ENCODE results near the gene VMP1. TPM values are rescaled to one million over a fixed set of nuclear protein-coding genes. Genes with fewer than 3 reads are reported as not detected.

Gene VMP1
- total and polyA plus RNA-seq, 4 experiments from 2014 or later, result 52.9 to 113 (median 93.5) TPM

DNA sequence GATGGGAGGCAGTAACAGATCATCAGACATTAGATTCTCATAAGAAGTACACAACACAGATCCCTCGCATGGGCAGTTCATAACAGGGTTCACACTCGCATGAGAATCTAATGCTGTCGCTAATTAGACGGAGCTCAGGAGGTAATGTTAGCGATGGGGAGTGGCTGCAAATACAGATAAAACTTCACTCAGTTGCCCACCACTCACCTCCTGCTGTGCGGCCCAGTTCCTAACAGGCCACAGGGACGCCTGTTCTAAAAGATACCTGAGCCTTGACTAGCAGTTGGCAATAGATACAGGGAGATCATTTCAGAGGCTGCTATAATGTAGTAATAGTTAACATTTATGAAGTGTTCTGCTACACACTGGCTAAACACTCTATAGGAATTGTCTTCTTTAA, 5.2 kb upstream of the VMP1 start:
- peaks cover 0 to 2% (median 0%) of the 10 kb centered on the region in 8 donors for H3K9me3 Mint-ChIP-seq
- no peak for DNase-seq
- H3K27me3 Mint-ChIP-seq, result no peaks in the 10 kb centered on the region
- Histone ChIP-seq H3K9me3 (ENCODE audit: control insufficient read depth in 1 of 2, low read length in 2 of 2) (no peaks in the 10 kb centered on the region), H3K4me3 (ENCODE audit: low read length in 2 of 2) (no peak overlapping the region), H3K27ac (ENCODE audit: low read depth, low read length) (no peak overlapping the region), H3K36me3 (ENCODE audit: insufficient read depth, low read length) (peaks cover 12% of the 10 kb centered on the region), H3K4me1 (ENCODE audit: insufficient read depth, low read length) (peaks cover 59% of the 10 kb centered on the region), H3K27me3 (ENCODE audit: insufficient read depth, low read length) (no peaks in the 10 kb centered on the region)
- H3K4me3 Mint-ChIP-seq, result no peak overlapping the region
- CTCF ChIA-PET (ENCODE audit: partially characterized antibody), result interaction anchor here (0.7 to 1.4 kb wide), 2 partner anchors 17 to 44 kb away, joined by 3 read pairs; no protein-coding TSS in a partner anchor
- peak overlapping the region in 3 of 7 donors; percentile 3 to 74 (median 24) for H3K27ac Mint-ChIP-seq
- intact Hi-C loops (cut with micrococcal nuclease), result no loop called here
- POLR2A ChIA-PET (ENCODE audit: partially characterized antibody), result no interaction called here
- peaks cover 21 to 51% of the 10 kb centered on the region in 2 donors for H3K36me3 Mint-ChIP-seq
- peaks cover 54 to 79% (median 66%) of the 10 kb centered on the region in 4 donors for H3K4me1 Mint-ChIP-seq

DNA sequence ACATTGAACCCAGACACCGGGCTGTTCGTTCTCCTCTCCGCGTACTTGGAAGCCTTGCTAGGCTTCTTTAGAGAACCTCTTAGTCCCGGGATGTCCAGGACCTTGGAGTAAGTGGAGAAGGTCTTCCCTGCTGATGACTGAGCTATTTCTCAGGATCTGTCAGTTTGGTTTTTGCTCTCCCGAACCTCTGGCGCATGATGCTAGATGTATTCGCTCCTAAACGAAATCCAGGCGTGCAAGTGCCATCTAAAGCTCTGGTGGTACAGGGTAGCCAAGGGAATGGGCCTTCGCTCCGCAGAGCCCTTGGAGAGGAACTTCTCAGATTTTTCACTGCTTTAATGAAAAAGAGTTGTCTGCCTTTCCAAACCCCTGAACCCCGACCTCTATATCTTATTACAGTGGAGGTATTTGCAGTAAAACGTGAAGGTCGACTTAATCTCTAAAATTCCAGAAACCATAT, 547 bp downstream of the VMP1 start:
- Mint-ChIP-seq H3K27me3 (no peaks in the 10 kb centered on the region), H3K9me3 (no peaks in the 10 kb centered on the region), H3K4me3 (peak overlapping the region; percentile 97 to 100 (median 98)), H3K36me3 (peaks cover 0 to 20% of the 10 kb centered on the region in 2 donors), H3K4me1 (peaks cover 44 to 81% (median 56%) of the 10 kb centered on the region in 4 donors), H3K27ac (peak overlapping the region; percentile 97 to 100 (median 99))
- peaks cover 57% of the 10 kb centered on the region for H3K4me1 ChIP-seq (ENCODE audit: insufficient read depth, low read length)
- no peaks in the 10 kb centered on the region for H3K36me3 ChIP-seq (ENCODE audit: insufficient read depth, low read length)
- CTCF ChIA-PET (ENCODE audit: partially characterized antibody), result interaction anchor here (1.0 to 1.7 kb wide), 4 partner anchors 46 to 375 kb away, joined by 3 to 4 read pairs (median 4); no protein-coding TSS in a partner anchor
- intact Hi-C loops (cut with micrococcal nuclease), result loop anchor here (1.0 to 2.0 kb wide), 2 partner anchors 89 to 185 kb away; partner anchors contain the start of genes CLTC, RPS6KB1 and TUBD1
- H3K4me3 ChIP-seq (ENCODE audit: low read length in 2 of 2), result peak overlapping the region; percentile 97 to 99
- POLR2A ChIA-PET (ENCODE audit: partially characterized antibody), result interaction anchor here (1.0 to 3.4 kb wide), 11 partner anchors 25 to 257 kb away, joined by 3 to 34 read pairs (median 4); partner anchors contain the start of genes CLTC, RNFT1, RPS6KB1 and TUBD1
- H3K27me3 ChIP-seq (ENCODE audit: insufficient read depth, low read length), result no peaks in the 10 kb centered on the region
- H3K27ac ChIP-seq (ENCODE audit: low read depth, low read length), result peak overlapping the region; percentile 98
- H3K9me3 ChIP-seq (ENCODE audit: control insufficient read depth in 1 of 2, low read length in 2 of 2), result no peaks in the 10 kb centered on the region
- DNase-seq, result peak in 2 of 5 donors; percentile 7 to 45

DNA sequence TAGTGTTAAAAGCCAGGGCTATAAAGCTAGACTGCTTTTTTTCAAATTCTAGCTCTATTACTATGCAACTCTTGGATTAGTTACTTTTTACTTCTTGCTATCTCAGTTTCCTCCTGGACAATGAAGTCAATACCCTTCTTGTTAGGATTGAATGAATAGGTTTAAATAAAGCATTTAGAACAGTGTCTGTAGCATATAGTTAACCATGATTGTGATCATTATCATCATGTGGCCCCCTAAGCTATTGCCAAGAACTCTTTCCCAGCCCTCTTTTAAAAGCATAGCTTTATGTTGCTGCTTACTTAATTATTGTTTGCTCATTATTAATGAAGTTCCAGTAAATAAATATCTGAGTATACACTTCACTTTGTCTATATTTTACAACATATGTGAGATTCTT, 4.5 kb downstream of the VMP1 start:
- no peaks in the 10 kb centered on the region for H3K9me3 Mint-ChIP-seq
- no peak overlapping the region for H3K4me3 ChIP-seq (ENCODE audit: low read length in 2 of 2)
- POLR2A ChIA-PET (ENCODE audit: partially characterized antibody), result no interaction called here
- H3K4me1 ChIP-seq (ENCODE audit: insufficient read depth, low read length), result peaks cover 31% of the 10 kb centered on the region
- H3K4me1 Mint-ChIP-seq, result peaks cover 34 to 63% (median 44%) of the 10 kb centered on the region in 4 donors
- no peak overlapping the region for H3K27ac ChIP-seq (ENCODE audit: low read depth, low read length)
- no peaks in the 10 kb centered on the region for H3K27me3 ChIP-seq (ENCODE audit: insufficient read depth, low read length)
- CTCF ChIA-PET (ENCODE audit: partially characterized antibody), result interaction anchor here (0.8 kb wide), 1 partner anchor 75 kb away, joined by 3 read pairs; no protein-coding TSS in a partner anchor
- no peaks in the 10 kb centered on the region for H3K9me3 ChIP-seq (ENCODE audit: control insufficient read depth in 1 of 2, low read length in 2 of 2)
- no peak for DNase-seq
- H3K4me3 Mint-ChIP-seq, result no peak overlapping the region
- intact Hi-C loops (cut with micrococcal nuclease), result no loop called here
- peaks cover 4 to 12% of the 10 kb centered on the region in 2 donors for H3K36me3 Mint-ChIP-seq
- H3K36me3 ChIP-seq (ENCODE audit: insufficient read depth, low read length), result no peaks in the 10 kb centered on the region
- peak overlapping the region in 2 of 7 donors; percentile 10 to 43 for H3K27ac Mint-ChIP-seq
- no peaks in the 10 kb centered on the region for H3K27me3 Mint-ChIP-seq

DNA sequence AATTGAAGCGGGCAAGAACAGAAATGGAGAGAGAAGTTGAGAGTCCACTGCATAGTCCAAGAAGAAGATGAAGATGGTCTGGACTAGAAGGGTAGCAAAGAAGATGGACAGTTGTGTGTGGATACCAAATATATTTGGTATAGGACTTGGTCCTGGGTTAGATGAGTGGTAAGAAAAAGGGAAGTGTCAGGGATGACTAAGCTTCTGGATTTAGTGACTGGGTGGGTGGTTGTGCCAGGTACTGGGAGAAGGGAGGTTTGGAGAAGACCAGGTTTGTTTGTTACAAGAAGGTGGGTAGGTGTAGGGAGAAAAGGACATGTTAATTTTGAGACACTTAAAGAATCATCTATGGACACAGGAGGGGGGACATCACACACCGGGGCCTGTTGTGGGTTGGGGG, 5.4 kb downstream of the VMP1 start:
- no peak overlapping the region for H3K4me3 ChIP-seq (ENCODE audit: low read length in 2 of 2)
- H3K27ac ChIP-seq (ENCODE audit: low read depth, low read length), result no peak overlapping the region
- no peaks in the 10 kb centered on the region for H3K9me3 ChIP-seq (ENCODE audit: control insufficient read depth in 1 of 2, low read length in 2 of 2)
- intact Hi-C loops (cut with micrococcal nuclease), result no loop called here
- Mint-ChIP-seq H3K4me3 (no peak overlapping the region), H3K4me1 (peaks cover 32 to 54% (median 38%) of the 10 kb centered on the region in 4 donors), H3K27me3 (no peaks in the 10 kb centered on the region), H3K36me3 (peaks cover 4 to 6% of the 10 kb centered on the region in 2 donors), H3K9me3 (no peaks in the 10 kb centered on the region), H3K27ac (no peak overlapping the region)
- DNase-seq, result no peak
- CTCF ChIA-PET (ENCODE audit: partially characterized antibody), result no interaction called here
- H3K27me3 ChIP-seq (ENCODE audit: insufficient read depth, low read length), result no peaks in the 10 kb centered on the region
- POLR2A ChIA-PET (ENCODE audit: partially characterized antibody), result interaction anchor here (0.5 kb wide), 1 partner anchor 93 kb away, joined by 3 read pairs; the partner anchor contains the start of gene CLTC
- no peaks in the 10 kb centered on the region for H3K36me3 ChIP-seq (ENCODE audit: insufficient read depth, low read length)
- H3K4me1 ChIP-seq (ENCODE audit: insufficient read depth, low read length), result peaks cover 29% of the 10 kb centered on the region

DNA sequence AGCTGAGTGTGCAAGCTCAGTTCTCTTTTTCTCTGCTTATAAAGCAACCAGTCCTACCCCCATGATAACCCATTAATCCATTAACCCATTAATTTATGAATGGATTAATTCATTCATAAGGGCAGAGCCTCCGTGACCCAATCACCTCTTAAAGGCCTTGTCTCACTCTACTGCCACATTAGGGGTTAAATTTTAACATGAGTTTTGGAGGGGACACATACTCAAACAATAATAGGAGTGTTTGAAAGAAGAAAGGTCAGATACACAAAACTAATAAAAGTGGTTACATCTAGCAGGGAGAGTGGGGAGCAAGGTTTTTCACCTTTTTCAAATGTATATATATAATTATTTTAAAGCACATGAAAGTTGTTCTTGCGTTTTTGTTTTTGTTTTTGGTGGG, 6.8 kb downstream of the VMP1 start:
- POLR2A ChIA-PET (ENCODE audit: partially characterized antibody), result no interaction called here
- DNase-seq, result no peak
- Histone ChIP-seq H3K9me3 (ENCODE audit: control insufficient read depth in 1 of 2, low read length in 2 of 2) (no peaks in the 10 kb centered on the region), H3K27me3 (ENCODE audit: insufficient read depth, low read length) (no peaks in the 10 kb centered on the region), H3K36me3 (ENCODE audit: insufficient read depth, low read length) (no peaks in the 10 kb centered on the region), H3K4me1 (ENCODE audit: insufficient read depth, low read length) (peaks cover 15% of the 10 kb centered on the region), H3K4me3 (ENCODE audit: low read length in 2 of 2) (no peak overlapping the region), H3K27ac (ENCODE audit: low read depth, low read length) (no peak overlapping the region)
- CTCF ChIA-PET (ENCODE audit: partially characterized antibody), result no interaction called here
- Mint-ChIP-seq H3K9me3 (no peaks in the 10 kb centered on the region), H3K4me3 (no peak overlapping the region), H3K36me3 (peaks cover 8 to 10% of the 10 kb centered on the region in 2 donors), H3K4me1 (peaks cover 29 to 49% (median 34%) of the 10 kb centered on the region in 4 donors), H3K27ac (no peak overlapping the region), H3K27me3 (no peaks in the 10 kb centered on the region)
- intact Hi-C loops (cut with micrococcal nuclease), result no loop called here

DNA sequence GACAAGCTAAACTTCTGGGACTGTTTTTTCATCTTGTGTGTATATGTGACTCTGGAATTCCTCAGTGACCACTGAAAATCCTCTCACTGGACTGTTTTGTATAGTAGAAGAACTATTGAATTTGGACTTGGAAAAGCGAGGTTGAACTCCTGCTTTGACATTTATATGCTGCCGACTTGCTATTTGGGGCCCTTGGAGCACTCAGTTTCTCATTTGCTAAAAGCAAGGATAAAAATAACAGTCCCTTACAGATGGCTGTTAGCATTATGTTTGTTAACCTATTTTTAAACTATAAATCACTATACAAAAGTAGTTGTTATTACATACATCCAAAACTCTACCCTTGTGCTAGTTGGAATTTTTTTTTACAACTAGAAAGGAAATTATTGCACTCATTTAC, 9.0 kb downstream of the VMP1 start:
- Histone ChIP-seq H3K36me3 (ENCODE audit: insufficient read depth, low read length) (no peaks in the 10 kb centered on the region), H3K4me3 (ENCODE audit: low read length in 2 of 2) (no peak overlapping the region), H3K27me3 (ENCODE audit: insufficient read depth, low read length) (no peaks in the 10 kb centered on the region), H3K4me1 (ENCODE audit: insufficient read depth, low read length) (peaks cover 8% of the 10 kb centered on the region), H3K9me3 (ENCODE audit: control insufficient read depth in 1 of 2, low read length in 2 of 2) (no peaks in the 10 kb centered on the region), H3K27ac (ENCODE audit: low read depth, low read length) (no peak overlapping the region)
- Mint-ChIP-seq H3K27me3 (no peaks in the 10 kb centered on the region), H3K4me3 (no peak overlapping the region), H3K9me3 (no peaks in the 10 kb centered on the region), H3K4me1 (peaks cover 22 to 41% (median 25%) of the 10 kb centered on the region in 4 donors), H3K27ac (peak overlapping the region in 1 of 7 donors; percentile 71), H3K36me3 (peaks cover 9 to 10% of the 10 kb centered on the region in 2 donors)
- CTCF ChIA-PET (ENCODE audit: partially characterized antibody), result no interaction called here
- POLR2A ChIA-PET (ENCODE audit: partially characterized antibody), result no interaction called here
- intact Hi-C loops (cut with micrococcal nuclease), result no loop called here
- no peak for DNase-seq

DNA sequence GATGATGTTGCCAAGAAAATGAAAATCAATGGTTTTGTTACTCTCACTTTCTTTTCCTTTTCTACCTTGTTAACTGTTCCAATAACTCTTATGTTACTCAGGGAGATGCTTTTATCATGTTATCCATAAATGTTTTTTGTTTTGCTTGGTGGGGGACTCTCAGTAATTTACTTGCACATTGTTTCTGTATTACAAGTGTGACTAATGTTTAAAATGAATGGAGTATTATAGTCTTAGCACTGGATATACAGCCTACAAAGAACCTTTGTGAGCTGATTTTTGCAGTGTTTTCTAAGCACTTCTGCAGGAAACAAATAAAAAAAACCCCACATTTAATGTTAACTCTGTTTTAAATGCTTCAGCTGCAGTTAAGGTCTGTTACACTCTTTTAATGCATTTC, 12.1 kb downstream of the VMP1 start:
- Histone ChIP-seq H3K27ac (ENCODE audit: low read depth, low read length) (no peak overlapping the region), H3K4me3 (ENCODE audit: low read length in 2 of 2) (no peak overlapping the region), H3K36me3 (ENCODE audit: insufficient read depth, low read length) (no peaks in the 10 kb centered on the region), H3K4me1 (ENCODE audit: insufficient read depth, low read length) (no peaks in the 10 kb centered on the region), H3K27me3 (ENCODE audit: insufficient read depth, low read length) (no peaks in the 10 kb centered on the region), H3K9me3 (ENCODE audit: control insufficient read depth in 1 of 2, low read length in 2 of 2) (no peaks in the 10 kb centered on the region)
- Mint-ChIP-seq H3K27me3 (no peaks in the 10 kb centered on the region), H3K4me3 (no peak overlapping the region), H3K4me1 (peaks cover 25 to 36% (median 27%) of the 10 kb centered on the region in 4 donors), H3K9me3 (no peaks in the 10 kb centered on the region), H3K36me3 (peaks cover 9 to 10% of the 10 kb centered on the region in 2 donors), H3K27ac (no peak overlapping the region)
- DNase-seq, result no peak
- CTCF ChIA-PET (ENCODE audit: partially characterized antibody), result no interaction called here
- intact Hi-C loops (cut with micrococcal nuclease), result no loop called here
- POLR2A ChIA-PET (ENCODE audit: partially characterized antibody), result no interaction called here

Data from CD4-positive, alpha-beta memory T cell (primary cell).